ENCODE results near the gene SF3A1. TPM values are rescaled to one million over a fixed set of nuclear protein-coding genes. Genes with fewer than 3 reads are reported as not detected.
"Not testable (repeated sequence)": the region's sequence is repeated elsewhere in the genome, so short reads cannot be mapped to it uniquely, and the experiment has no call there.

SF3A1 gene
- total and polyA plus RNA-seq, 2 donors (not counting 1 experiment from before 2014, with no cell fraction given): 17.0 to 22.9 TPM

DNA sequence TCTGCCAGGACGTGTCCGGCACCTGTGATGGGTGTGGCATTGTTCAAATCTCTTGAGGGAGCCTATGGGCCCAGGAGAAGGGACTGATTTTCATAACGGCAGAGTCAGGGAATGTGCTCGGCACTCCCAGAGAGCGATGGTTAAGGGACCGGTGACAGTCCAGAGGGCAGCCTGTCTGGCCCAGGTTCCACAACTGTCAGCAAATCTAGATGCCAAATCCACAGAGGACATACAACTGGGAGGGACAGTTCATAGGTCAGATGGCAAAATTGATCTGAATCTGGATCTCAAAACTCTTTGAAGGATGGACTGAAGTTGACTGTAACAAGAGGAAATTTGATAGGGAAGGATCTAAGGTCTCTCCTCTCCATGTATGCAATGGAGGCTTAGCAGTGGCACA is 47.6 kb upstream of the SF3A1 start:
- Histone ChIP-seq H3K4me2 (ENCODE audit: extremely low read depth, insufficient read depth, low read length) (no peak overlapping the region), H3K27ac (ENCODE audit: insufficient read depth, low read length) (no peak overlapping the region), H3K4me3 (replicated peaks in 1 of 4; ENCODE audit: control extremely low read depth in 1 of 4, insufficient read depth in 1 of 4, low read depth in 3 of 4, low read length in 4 of 4) (no peak overlapping the region), H3K36me3 (ENCODE audit: control insufficient read depth, insufficient read depth, low read length) (peaks cover 9% of the 10 kb centered on the region), H3K79me2 (ENCODE audit: control insufficient read depth, insufficient read depth, low read length) (peaks cover 6% of the 10 kb centered on the region), H3K27me3 (ENCODE audit: control insufficient read depth, insufficient read depth, low read length) (no peaks in the 10 kb centered on the region), H3K4me1 (ENCODE audit: control insufficient read depth, extremely low read depth, insufficient read depth, low read length) (peaks cover 2% of the 10 kb centered on the region), H2AFZ (ENCODE audit: low read length) (no peak overlapping the region), H3K9me3 (ENCODE audit: control insufficient read depth, insufficient read depth, low read depth, low read length) (no peaks in the 10 kb centered on the region), H3K9ac (ENCODE audit: insufficient read depth, low read length) (no peak overlapping the region), H4K20me1 (ENCODE audit: control insufficient read depth, extremely low read depth, insufficient read depth, low read length) (no peaks in the 10 kb centered on the region)
- no peak for DNase-seq (ENCODE audit: low read depth in 2 of 2)
- no peak for TF ChIP-seq EZH2 (IDR thresholded peaks at IDR 0.05; ENCODE audit: low read length, missing control alignments)
- TF ChIP-seq, protein P1, sequence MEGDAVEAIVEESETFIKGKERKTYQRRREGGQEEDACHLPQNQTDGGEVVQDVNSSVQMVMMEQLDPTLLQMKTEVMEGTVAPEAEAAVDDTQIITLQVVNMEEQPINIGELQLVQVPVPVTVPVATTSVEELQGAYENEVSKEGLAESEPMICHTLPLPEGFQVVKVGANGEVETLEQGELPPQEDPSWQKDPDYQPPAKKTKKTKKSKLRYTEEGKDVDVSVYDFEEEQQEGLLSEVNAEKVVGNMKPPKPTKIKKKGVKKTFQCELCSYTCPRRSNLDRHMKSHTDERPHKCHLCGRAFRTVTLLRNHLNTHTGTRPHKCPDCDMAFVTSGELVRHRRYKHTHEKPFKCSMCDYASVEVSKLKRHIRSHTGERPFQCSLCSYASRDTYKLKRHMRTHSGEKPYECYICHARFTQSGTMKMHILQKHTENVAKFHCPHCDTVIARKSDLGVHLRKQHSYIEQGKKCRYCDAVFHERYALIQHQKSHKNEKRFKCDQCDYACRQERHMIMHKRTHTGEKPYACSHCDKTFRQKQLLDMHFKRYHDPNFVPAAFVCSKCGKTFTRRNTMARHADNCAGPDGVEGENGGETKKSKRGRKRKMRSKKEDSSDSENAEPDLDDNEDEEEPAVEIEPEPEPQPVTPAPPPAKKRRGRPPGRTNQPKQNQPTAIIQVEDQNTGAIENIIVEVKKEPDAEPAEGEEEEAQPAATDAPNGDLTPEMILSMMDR (conservative IDR thresholded peaks at IDR 0.05 in 1 of 2, IDR thresholded peaks at IDR 0.05 in 1 of 2; ENCODE audit: low read depth in 1 of 2, low read length in 2 of 2): no peak

DNA sequence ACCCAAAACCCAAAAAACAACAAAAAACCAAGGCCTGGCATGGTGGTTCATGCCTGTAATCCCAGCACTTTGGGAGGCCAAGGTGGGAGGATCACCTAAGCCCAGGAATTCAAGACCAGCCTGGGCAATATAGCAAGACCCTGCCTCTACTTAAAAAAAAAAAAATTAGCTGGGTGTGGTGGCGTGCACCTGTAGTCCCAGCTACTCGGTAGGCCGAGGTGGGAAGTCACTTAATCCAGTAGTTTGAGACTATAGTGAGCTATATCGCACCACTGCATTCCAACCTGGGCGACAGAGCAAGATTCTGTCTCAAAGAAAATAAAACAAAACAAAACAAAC is 46.0 kb upstream of the SF3A1 start:
- not testable (repeated sequence) for H2AFZ ChIP-seq (ENCODE audit: low read length); H3K4me2 ChIP-seq (ENCODE audit: extremely low read depth, insufficient read depth, low read length); DNase-seq (ENCODE audit: low read depth in 2 of 2); H3K9me3 ChIP-seq (ENCODE audit: control insufficient read depth, insufficient read depth, low read depth, low read length); H3K36me3 ChIP-seq (ENCODE audit: control insufficient read depth, insufficient read depth, low read length); H4K20me1 ChIP-seq (ENCODE audit: control insufficient read depth, extremely low read depth, insufficient read depth, low read length); H3K27me3 ChIP-seq (ENCODE audit: control insufficient read depth, insufficient read depth, low read length); H3K27ac ChIP-seq (ENCODE audit: insufficient read depth, low read length); H3K4me3 ChIP-seq (replicated peaks in 1 of 4; ENCODE audit: control extremely low read depth in 1 of 4, insufficient read depth in 1 of 4, low read depth in 3 of 4, low read length in 4 of 4); H3K9ac ChIP-seq (ENCODE audit: insufficient read depth, low read length)
- H3K79me2 ChIP-seq (ENCODE audit: control insufficient read depth, insufficient read depth, low read length): peaks cover 19% of the 10 kb centered on the region
- H3K4me1 ChIP-seq (ENCODE audit: control insufficient read depth, extremely low read depth, insufficient read depth, low read length): peaks cover 11% of the 10 kb centered on the region

DNA sequence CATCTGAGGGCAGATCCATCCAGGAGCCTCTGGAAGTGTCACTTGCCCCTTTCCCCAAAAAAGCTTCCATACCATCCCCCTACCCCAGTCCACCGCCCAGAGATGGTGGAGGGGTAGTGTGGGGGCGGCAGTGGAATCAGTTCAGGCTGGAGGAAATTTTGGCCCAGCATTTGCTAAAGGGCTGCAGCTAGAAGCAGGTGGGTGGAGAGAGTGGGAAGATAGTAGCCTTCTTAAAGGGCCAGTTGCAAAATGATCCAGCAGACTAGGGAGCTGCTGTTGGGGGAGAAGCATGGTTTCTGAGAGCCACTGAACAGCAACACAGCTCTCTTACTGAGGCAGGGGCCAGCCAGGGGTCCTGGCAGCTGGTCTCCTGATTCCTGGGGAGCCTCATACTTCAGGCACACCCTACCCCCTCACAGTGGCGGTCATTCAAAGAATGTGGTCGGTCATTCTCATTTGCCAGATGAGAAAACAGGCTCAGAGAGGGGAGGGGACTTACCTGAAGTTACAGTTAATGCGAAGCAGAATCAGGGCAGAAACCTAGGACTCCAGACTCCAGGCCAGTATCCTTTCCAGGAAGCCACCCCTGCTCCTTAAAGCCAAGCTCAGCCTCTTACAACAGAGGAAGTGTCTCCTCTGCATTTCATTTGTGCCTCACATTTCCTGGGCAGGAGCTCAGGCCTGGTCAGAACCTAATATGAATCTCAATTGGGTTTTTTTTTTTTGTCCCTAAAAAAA is 45.5 kb upstream of the SF3A1 start:
- H3K4me2 ChIP-seq (ENCODE audit: extremely low read depth, insufficient read depth, low read length): no peak overlapping the region
- TF ChIP-seq, protein P1 (conservative IDR thresholded peaks at IDR 0.05 in 1 of 2, IDR thresholded peaks at IDR 0.05 in 1 of 2; ENCODE audit: low read depth in 1 of 2, low read length in 2 of 2): no peak
- TF ChIP-seq EZH2 (IDR thresholded peaks at IDR 0.05; ENCODE audit: low read length, missing control alignments): no peak

DNA sequence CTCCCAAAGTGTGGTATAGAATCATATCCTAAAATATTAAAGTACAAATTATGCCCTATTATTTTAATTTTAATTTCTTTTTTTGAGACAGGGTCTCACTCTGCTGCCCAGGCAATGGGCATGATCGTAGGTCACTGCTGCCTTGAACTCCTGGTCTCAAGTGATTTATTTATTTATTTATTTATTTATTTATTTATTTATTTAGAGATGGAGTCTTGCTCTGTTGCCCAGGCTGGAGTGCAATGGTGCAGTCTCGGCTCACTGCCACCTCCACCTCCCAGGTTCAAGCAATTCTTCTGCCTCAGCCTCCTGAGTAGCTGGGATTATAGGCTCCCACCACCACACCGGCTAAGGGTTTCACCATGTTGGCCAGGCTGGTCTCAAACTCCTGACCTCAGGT is 44.3 kb upstream of the SF3A1 start:
- not testable (repeated sequence) for DNase-seq (ENCODE audit: low read depth in 2 of 2); H3K27me3 ChIP-seq (ENCODE audit: control insufficient read depth, insufficient read depth, low read length); H2AFZ ChIP-seq (ENCODE audit: low read length); H3K36me3 ChIP-seq (ENCODE audit: control insufficient read depth, insufficient read depth, low read length); H3K9ac ChIP-seq (ENCODE audit: insufficient read depth, low read length); H3K27ac ChIP-seq (ENCODE audit: insufficient read depth, low read length); H3K4me2 ChIP-seq (ENCODE audit: extremely low read depth, insufficient read depth, low read length); H3K9me3 ChIP-seq (ENCODE audit: control insufficient read depth, insufficient read depth, low read depth, low read length); H3K4me3 ChIP-seq (replicated peaks in 1 of 4; ENCODE audit: control extremely low read depth in 1 of 4, insufficient read depth in 1 of 4, low read depth in 3 of 4, low read length in 4 of 4); H4K20me1 ChIP-seq (ENCODE audit: control insufficient read depth, extremely low read depth, insufficient read depth, low read length)
- peaks cover 11% of the 10 kb centered on the region for H3K4me1 ChIP-seq (ENCODE audit: control insufficient read depth, extremely low read depth, insufficient read depth, low read length)
- H3K79me2 ChIP-seq (ENCODE audit: control insufficient read depth, insufficient read depth, low read length): peaks cover 22% of the 10 kb centered on the region

More for the DNA sequence above, 45.5 kb upstream of the SF3A1 start:
- Histone ChIP-seq H4K20me1 (ENCODE audit: control insufficient read depth, extremely low read depth, insufficient read depth, low read length) (no peaks in the 10 kb centered on the region), H3K4me1 (ENCODE audit: control insufficient read depth, extremely low read depth, insufficient read depth, low read length) (peaks cover 11% of the 10 kb centered on the region), H3K36me3 (ENCODE audit: control insufficient read depth, insufficient read depth, low read length) (peaks cover 6% of the 10 kb centered on the region), H2AFZ (ENCODE audit: low read length) (no peak overlapping the region), H3K9me3 (ENCODE audit: control insufficient read depth, insufficient read depth, low read depth, low read length) (no peaks in the 10 kb centered on the region), H3K9ac (ENCODE audit: insufficient read depth, low read length) (no peak overlapping the region), H3K27me3 (ENCODE audit: control insufficient read depth, insufficient read depth, low read length) (no peaks in the 10 kb centered on the region), H3K4me3 (replicated peaks in 1 of 4; ENCODE audit: control extremely low read depth in 1 of 4, insufficient read depth in 1 of 4, low read depth in 3 of 4, low read length in 4 of 4) (no peak overlapping the region), H3K27ac (ENCODE audit: insufficient read depth, low read length) (no peak overlapping the region), H3K79me2 (ENCODE audit: control insufficient read depth, insufficient read depth, low read length) (peaks cover 22% of the 10 kb centered on the region)
- DNase-seq (ENCODE audit: low read depth in 2 of 2): peak in 1 of 2 donors; percentile 25

Measured in fibroblast of lung (primary cell).